Transverse colon (tissue), 4 donors: ENCODE results near the gene RAB4B. TPM values are rescaled to one million over a fixed set of nuclear protein-coding genes. Genes with fewer than 3 reads are reported as not detected.
A peak's percentile ranks its signal among the peaks of the same experiment; 100 is the strongest.
"Not testable (repeated sequence)": the region's sequence is repeated elsewhere in the genome, so short reads cannot be mapped to it uniquely, and the experiment has no call there.

ENCODE experiments used
- DNase-seq: peaks from one replicate; pipeline ENCODE4 v3.0.0-alpha.2; 2019
- H3K27ac ChIP-seq, 4 donors: fragments of 200-600 bp; sonication (generic); 2 replicates each; pipeline ENCODE4 v1.5.1; 2016 to 2018; ENCODE audit warnings: inconsistent platforms in 4 of 4
- H3K27me3 ChIP-seq: fragments of 200-600 bp; sonication (generic); 2 replicates; pipeline ENCODE4 v1.5.1; 2017; ENCODE audit warnings: inconsistent platforms
- H3K36me3 ChIP-seq, 4 donors: fragments of 200-600 bp; sonication (generic); 2 replicates each; pipeline ENCODE4 v1.5.1; 2017 to 2019; ENCODE audit warnings: inconsistent platforms in 4 of 4
- H3K4me1 ChIP-seq, 4 donors: fragments of 200-600 bp; sonication (generic); 2 replicates each; pipeline ENCODE4 v1.5.1; 2017 to 2020; ENCODE audit warnings: inconsistent platforms in 4 of 4
- H3K4me3 ChIP-seq, 4 donors: fragments of 200-600 bp; sonication (generic); 1 replicate in 1 of 4; 2 replicates in 3 of 4; pipeline versions ENCODE4 v1.5.1 to v1.6.1; 2017 to 2019; ENCODE audit warnings: inconsistent platforms in 4 of 4
- H3K9me3 ChIP-seq, 2 donors: fragments of 200-600 bp; sonication (generic); 2 replicates each; pipeline ENCODE4 v1.5.1; 2017 to 2019; ENCODE audit warnings: inconsistent platforms in 2 of 2
- CTCF ChIP-seq, 5 experiments: fragments of 200-600 bp in 3 of 5; fragments of 450-650 bp in 2 of 5; sonication (generic) in 3 of 5; IDR thresholded peaks; 1 replicate in 2 of 5; 2 replicates in 3 of 5; pipeline ENCODE4 v1.5.1; 2016 to 2017; ENCODE audit warnings: antibody characterized with exemption in 5 of 5, inconsistent platforms in 3 of 5, mild to moderate bottlenecking in 2 of 5, moderate library complexity in 1 of 5
- EP300 ChIP-seq: sonication (generic); formaldehyde crosslinking; IDR thresholded peaks from one replicate; pipeline ENCODE4 v1.6.1; 2017; ENCODE audit warnings: antibody characterized with exemption, low read depth
- POLR2A ChIP-seq: fragments of 450-650 bp; IDR thresholded peaks from one replicate; pipeline ENCODE4 v1.6.1; 2016; ENCODE audit warnings: antibody characterized with exemption, mild to moderate bottlenecking, moderate library complexity
- POLR2AphosphoS5 ChIP-seq, 3 donors: sonication (generic); formaldehyde crosslinking; IDR thresholded peaks; one replicate each; pipeline ENCODE4 v1.6.1; 2016; ENCODE audit warnings: antibody characterized with exemption in 3 of 3
- WGBS, 2 donors: methylation state at CpG; one replicate each; pipeline ENCODE4 v1.1.5; 2018; ENCODE audit warnings: low coverage in 1 of 2; 5-methylcytosine and 5-hydroxymethylcytosine counted together
- in situ Hi-C, 4 donors: fragments of 200-750 bp; cut with MboI; loops; one replicate each; pipeline versions ENCODE4 v1.15.0 to v1.15.1; 2017; ENCODE audit warnings: low sequenced_read_pairs in 3 of 4, low pct_ligation_motif_present in 1 of 4, low pct_unique_long_range_greater_than_20kb in 1 of 4
- intact Hi-C: fragments of 100-400 bp; cut with DNase I; formaldehyde crosslinking; loops from one replicate; pipeline ENCODE4 v1.15.1; 2023; ENCODE audit warnings: low total_unique reads
- total RNA-seq, 4 donors: library from RNA; depleted of rRNA; stranded (reverse); fragments of >200 nt; gene quantifications; one replicate each; pipeline ENCODE4 v1.1.0, GENCODE V29; 2016

RAB4B gene
- total RNA-seq, 4 donors from 2014 or later = 25.9 to 84.2 (median 68.1) TPM

- 85% methylated on average over 5 of the region's 6 CpGs; no CpG with 5 or more reads in 1 of the 2 donors for WGBS, 2 donors
- in situ Hi-C loops = loop anchor here in 1 of 4 donors (10.0 kb wide), 1 partner anchor 161 kb away; no protein-coding TSS in a partner anchor
- DNase-seq, H3K9me3 ChIP-seq, H3K36me3 ChIP-seq, intact Hi-C loops, H3K27me3 ChIP-seq, H3K27ac ChIP-seq, H3K4me3 ChIP-seq: not testable (repeated sequence)
- H3K4me1 ChIP-seq = peaks cover 0 to 19% (median 8%) of the 10 kb centered on the region in 4 donors
Measured at GRCh38 chr19:40825460-40826095, 47.5 kb downstream of the RAB4B start.

GRCh38 chr19:40826312-40826698, 48.3 kb downstream of the RAB4B start:
- H3K27ac ChIP-seq, H3K36me3 ChIP-seq, H3K27me3 ChIP-seq, intact Hi-C loops, H3K4me3 ChIP-seq, DNase-seq, H3K9me3 ChIP-seq: not testable (repeated sequence)
- 86 to 100% methylated on average over 1 to 10 of the region's 14 CpGs for WGBS, 2 donors
- in situ Hi-C loops = loop anchor here in 1 of 4 donors (10.0 kb wide), 1 partner anchor 162 kb away; no protein-coding TSS in a partner anchor
- H3K4me1 ChIP-seq = peaks cover 0 to 22% (median 8%) of the 10 kb centered on the region in 4 donors

GRCh38 chr19:40826699-40827385, 48.8 kb downstream of the RAB4B start:
- H3K4me3 ChIP-seq, H3K27me3 ChIP-seq, H3K27ac ChIP-seq, DNase-seq, intact Hi-C loops, H3K9me3 ChIP-seq, H3K36me3 ChIP-seq: not testable (repeated sequence)
- 64 to 92% methylated on average over 3 to 29 of the region's 29 CpGs for WGBS, 2 donors
- peaks cover 0 to 28% (median 12%) of the 10 kb centered on the region in 4 donors for H3K4me1 ChIP-seq
- in situ Hi-C loops = loop anchor here in 1 of 4 donors (10.0 kb wide), 1 partner anchor 162 kb away; no protein-coding TSS in a partner anchor

GRCh38 chr19:40827386-40828247, 49.6 kb downstream of the RAB4B start:
- intact Hi-C loops (no loop called here), in situ Hi-C loops (loop anchor here in 1 of 4 donors (10.0 kb wide), 1 partner anchor 163 kb away; no protein-coding TSS in a partner anchor)
- DNase-seq = no peak
- Histone ChIP-seq H3K9me3 (no peaks in the 10 kb centered on the region), H3K4me1 (peaks cover 0 to 30% (median 13%) of the 10 kb centered on the region in 4 donors), H3K4me3 (no peak overlapping the region), H3K36me3 (no peaks in the 10 kb centered on the region), H3K27ac (no peak overlapping the region), H3K27me3 (no peaks in the 10 kb centered on the region)
- no peak for TF ChIP-seq CTCF (IDR thresholded peaks at IDR 0.05)
- no peak for TF ChIP-seq POLR2A
- no peak for TF ChIP-seq POLR2AphosphoS5 (IDR thresholded peaks at IDR 0.05)
- TF ChIP-seq EP300 = no peak
- WGBS, 2 donors = 91 to 96% methylated on average over 12 to 22 of the region's 22 CpGs

GRCh38 chr19:40829205-40829604, 51.2 kb downstream of the RAB4B start:
- intact Hi-C loops (no loop called here), in situ Hi-C loops (loop anchor here in 1 of 4 donors (10.0 kb wide), 1 partner anchor 164 kb away; no protein-coding TSS in a partner anchor)
- Histone ChIP-seq H3K27me3 (no peaks in the 10 kb centered on the region), H3K27ac (no peak overlapping the region), H3K9me3 (no peaks in the 10 kb centered on the region), H3K4me3 (no peak overlapping the region), H3K36me3 (no peaks in the 10 kb centered on the region), H3K4me1 (peaks cover 0 to 28% (median 12%) of the 10 kb centered on the region in 4 donors)
- no peak for DNase-seq
- TF ChIP-seq CTCF (IDR thresholded peaks at IDR 0.05) (no peak), POLR2AphosphoS5 (IDR thresholded peaks at IDR 0.05) (no peak), POLR2A (no peak), EP300 (no peak)

GRCh38 chr19:40830741-40831140, 52.7 kb downstream of the RAB4B start:
- DNase-seq, in situ Hi-C loops, H3K27me3 ChIP-seq, H3K9me3 ChIP-seq, H3K4me3 ChIP-seq, intact Hi-C loops, H3K36me3 ChIP-seq: not testable (repeated sequence)
- Histone ChIP-seq H3K4me1 (peaks cover 0 to 28% (median 12%) of the 10 kb centered on the region in 4 donors), H3K27ac (peak overlapping the region in 1 of 4 donors; percentile 74)
- WGBS, 2 donors = 95 to 97% methylated on average over 15 to 16 of the region's 16 CpGs
